HepG2 (cell line): Measurements from ENCODE around the gene ASCL3. TPM values are rescaled to one million over a fixed set of nuclear protein-coding genes. Genes with fewer than 3 reads are reported as not detected.
A peak's percentile ranks its signal among the peaks of the same experiment; 100 is the strongest.

ENCODE experiments used
- ATM ChIP-seq: fragments of 450-650 bp; IDR thresholded peaks from 2 replicates; pipeline ENCODE4 v1.7.1; 2017; ENCODE audit warnings: mild to moderate bottlenecking, borderline replicate concordance
- EEA1 ChIP-seq: sonication (generic); formaldehyde crosslinking; IDR thresholded peaks from 2 replicates; pipeline ENCODE4 v1.5.1; 2020; ENCODE audit warnings: mild to moderate bottlenecking, missing genetic modification reagents, borderline replicate concordance
- FLYWCH1 ChIP-seq: sonication (generic); formaldehyde crosslinking; IDR thresholded peaks from 2 replicates; pipeline ENCODE4 v1.8.1; 2023; ENCODE audit warnings: mild to moderate bottlenecking, missing genetic modification reagents
- FOSL1 ChIP-seq: sonication (generic); formaldehyde crosslinking; IDR thresholded peaks from 2 replicates; pipeline ENCODE4 v1.9.0; 2021; ENCODE audit warnings: missing genetic modification reagents, borderline replicate concordance
- KLF12 ChIP-seq: sonication (generic); formaldehyde crosslinking; IDR thresholded peaks from 2 replicates; pipeline ENCODE4 v1.4.0; 2020; ENCODE audit warnings: missing genetic modification reagents, borderline replicate concordance
- KLF15 ChIP-seq: sonication (generic); formaldehyde crosslinking; IDR thresholded peaks from 2 replicates; pipeline ENCODE4 v1.8.1; 2023; ENCODE audit warnings: borderline replicate concordance, mild to moderate bottlenecking, inconsistent platforms, missing genetic modification reagents, mixed read lengths
- MTA3 ChIP-seq: sonication (generic); formaldehyde crosslinking; IDR thresholded peaks from 2 replicates; pipeline ENCODE4 v1.4.0; 2020; ENCODE audit warnings: missing genetic modification reagents
- PCBP1 ChIP-seq: fragments of 200-400 bp; formaldehyde crosslinking; IDR thresholded peaks from 2 replicates; pipeline ENCODE4 v1.6.1; 2017; ENCODE audit warnings: mild to moderate bottlenecking, low read depth, low read length, borderline replicate concordance
- PLRG1 ChIP-seq: fragments of 450-650 bp; conservative IDR thresholded peaks from 2 replicates; pipeline ENCODE4 v1.6.1; 2016
- SP140L ChIP-seq: sonication (generic); formaldehyde crosslinking; IDR thresholded peaks from 2 replicates; pipeline ENCODE4 v1.4.0; 2020; ENCODE audit warnings: missing genetic modification reagents, borderline replicate concordance
- ZFX ChIP-seq: sonication (generic); formaldehyde crosslinking; IDR thresholded peaks from 2 replicates; pipeline ENCODE4 v1.4.0; 2020; ENCODE audit warnings: mild to moderate bottlenecking, low read depth, missing genetic modification reagents, moderate library complexity
- ZNF264 ChIP-seq: sonication (generic); formaldehyde crosslinking; IDR thresholded peaks from 2 replicates; pipeline ENCODE4 v1.4.0; 2020; ENCODE audit warnings: missing genetic modification reagents
- ZNF44 ChIP-seq: sonication (generic); formaldehyde crosslinking; IDR thresholded peaks from 2 replicates; pipeline ENCODE4 v1.5.1; 2020; ENCODE audit warnings: mild to moderate bottlenecking, missing genetic modification reagents
- ZNF577 ChIP-seq: sonication (generic); formaldehyde crosslinking; IDR thresholded peaks from 2 replicates; pipeline ENCODE4 v1.4.0; 2020; ENCODE audit warnings: mild to moderate bottlenecking, low read depth, missing genetic modification reagents, borderline replicate concordance
- polyA plus RNA-seq, 8 experiments: library from polyadenylated mRNA; depleted of rRNA in 3 of 8; stranded (reverse) in 7 of 8; unstranded in 1 of 8; fragments of >200 nt; fragmentation: Illumina TruSeq in 4 of 8; extraction: Trizol in 4 of 8; gene quantifications; 2 replicates each; pipeline versions ENCODE4 v1.2.1 to v1.2.3, GENCODE V29; 2011 to 2016; ENCODE audit warnings: low read depth in 4 of 8, missing spikeins in 1 of 8, mixed read lengths in 1 of 8; ENCODE audit not compliant: insufficient read depth in 1 of 8
- total RNA-seq, 5 experiments: library from RNA; depleted of rRNA; stranded (reverse); fragments of >200 nt; fragmentation: Illumina TruSeq; extraction: Trizol; gene quantifications; 2 replicates each; pipeline ENCODE4 v1.2.3, GENCODE V29; 2016; ENCODE audit warnings: low read depth in 1 of 5
- TF ChIP-seq, protein P1 (sequence below): sonication (generic); formaldehyde crosslinking; IDR thresholded peaks from 2 replicates; pipeline ENCODE4 v1.9.0; 2021; ENCODE audit warnings: missing genetic modification reagents, mild to moderate bottlenecking, borderline replicate concordance
- TF ChIP-seq, protein P2 (sequence below): sonication (generic); formaldehyde crosslinking; conservative IDR thresholded peaks from 2 replicates; pipeline ENCODE4 v1.4.0; 2020; ENCODE audit warnings: missing genetic modification reagents
- TF ChIP-seq, protein P3 (sequence below): IDR thresholded peaks from 2 replicates; pipeline ENCODE4 v1.6.1; 2012; ENCODE audit warnings: inconsistent platforms
- TF ChIP-seq, protein P4 (sequence below): sonication (generic); formaldehyde crosslinking; IDR thresholded peaks from 2 replicates; pipeline ENCODE4 v1.5.0; 2020; ENCODE audit warnings: mild to moderate bottlenecking, missing genetic modification reagents
- TF ChIP-seq, protein P5 (sequence below): sonication (generic); formaldehyde crosslinking; conservative IDR thresholded peaks from 2 replicates; pipeline ENCODE4 v1.8.0; 2022; ENCODE audit warnings: missing genetic modification reagents

Gene ASCL3
- total and polyA plus RNA-seq, 2 of the 13 experiments (the other 11 are each of a cell fraction or from before 2014, with no cell fraction given), result not detected

DNA sequence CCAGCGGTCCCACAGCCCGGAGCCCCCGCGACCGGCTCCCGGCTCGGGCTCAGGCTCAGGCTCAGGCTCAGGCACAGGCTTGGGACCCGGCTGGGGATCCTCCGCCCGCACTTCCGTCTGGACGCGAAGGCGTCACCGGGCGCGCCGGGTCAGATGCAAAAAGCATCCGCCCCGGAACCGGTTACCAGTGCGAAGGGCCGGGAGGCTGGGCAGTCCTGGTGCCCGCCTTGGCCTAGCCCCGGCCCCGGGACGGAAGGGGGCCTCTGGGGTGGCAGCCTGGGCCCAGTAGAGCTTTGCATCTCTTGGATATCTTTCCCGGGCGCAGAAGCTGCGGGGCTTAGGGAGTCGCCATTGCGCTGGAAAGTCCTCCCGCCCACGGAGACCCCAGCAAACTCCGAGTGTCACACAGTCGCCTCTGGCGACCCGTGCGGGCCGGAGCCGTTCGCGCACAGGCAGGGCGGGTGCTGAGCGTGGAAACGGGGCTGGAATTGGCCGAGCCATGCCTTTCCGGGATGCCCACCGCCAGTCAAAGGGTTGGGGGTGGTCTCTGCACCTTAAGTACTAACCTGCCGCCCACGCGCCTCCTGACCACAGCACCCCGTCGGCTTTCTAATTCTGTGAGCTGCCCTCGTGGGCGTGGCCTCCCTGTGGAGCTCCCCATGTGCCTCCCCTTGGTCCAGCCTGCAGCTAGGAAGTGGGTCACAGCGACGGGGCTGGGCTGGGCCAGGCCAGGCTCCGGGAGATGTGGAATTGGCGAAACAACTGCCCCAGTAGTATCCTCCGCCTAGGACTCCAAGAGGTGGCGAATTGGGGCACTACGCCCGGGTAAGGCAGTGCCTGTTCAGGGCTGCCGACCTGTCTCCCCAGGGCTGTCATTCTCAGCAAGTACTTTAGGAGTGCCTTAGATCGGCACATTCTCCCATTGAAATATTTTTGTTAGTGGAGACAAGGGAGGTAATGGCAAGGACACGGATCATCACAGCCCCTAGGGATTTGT is 21.8 kb upstream of the ASCL3 start, which contains the start of gene TMEM9B (continued):
- TF ChIP-seq, protein P1, sequence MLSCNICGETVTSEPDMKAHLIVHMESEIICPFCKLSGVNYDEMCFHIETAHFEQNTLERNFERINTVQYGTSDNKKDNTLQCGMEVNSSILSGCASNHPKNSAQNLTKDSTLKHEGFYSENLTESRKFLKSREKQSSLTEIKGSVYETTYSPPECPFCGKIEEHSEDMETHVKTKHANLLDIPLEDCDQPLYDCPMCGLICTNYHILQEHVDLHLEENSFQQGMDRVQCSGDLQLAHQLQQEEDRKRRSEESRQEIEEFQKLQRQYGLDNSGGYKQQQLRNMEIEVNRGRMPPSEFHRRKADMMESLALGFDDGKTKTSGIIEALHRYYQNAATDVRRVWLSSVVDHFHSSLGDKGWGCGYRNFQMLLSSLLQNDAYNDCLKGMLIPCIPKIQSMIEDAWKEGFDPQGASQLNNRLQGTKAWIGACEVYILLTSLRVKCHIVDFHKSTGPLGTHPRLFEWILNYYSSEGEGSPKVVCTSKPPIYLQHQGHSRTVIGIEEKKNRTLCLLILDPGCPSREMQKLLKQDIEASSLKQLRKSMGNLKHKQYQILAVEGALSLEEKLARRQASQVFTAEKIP, result no peak
- no peak for TF ChIP-seq FOSL1 (CRISPR knock-in tag)
- TF ChIP-seq KLF12 (CRISPR knock-in tag), result no peak; the same call in 1 of the 2 replicates
- TF ChIP-seq, protein P2, sequence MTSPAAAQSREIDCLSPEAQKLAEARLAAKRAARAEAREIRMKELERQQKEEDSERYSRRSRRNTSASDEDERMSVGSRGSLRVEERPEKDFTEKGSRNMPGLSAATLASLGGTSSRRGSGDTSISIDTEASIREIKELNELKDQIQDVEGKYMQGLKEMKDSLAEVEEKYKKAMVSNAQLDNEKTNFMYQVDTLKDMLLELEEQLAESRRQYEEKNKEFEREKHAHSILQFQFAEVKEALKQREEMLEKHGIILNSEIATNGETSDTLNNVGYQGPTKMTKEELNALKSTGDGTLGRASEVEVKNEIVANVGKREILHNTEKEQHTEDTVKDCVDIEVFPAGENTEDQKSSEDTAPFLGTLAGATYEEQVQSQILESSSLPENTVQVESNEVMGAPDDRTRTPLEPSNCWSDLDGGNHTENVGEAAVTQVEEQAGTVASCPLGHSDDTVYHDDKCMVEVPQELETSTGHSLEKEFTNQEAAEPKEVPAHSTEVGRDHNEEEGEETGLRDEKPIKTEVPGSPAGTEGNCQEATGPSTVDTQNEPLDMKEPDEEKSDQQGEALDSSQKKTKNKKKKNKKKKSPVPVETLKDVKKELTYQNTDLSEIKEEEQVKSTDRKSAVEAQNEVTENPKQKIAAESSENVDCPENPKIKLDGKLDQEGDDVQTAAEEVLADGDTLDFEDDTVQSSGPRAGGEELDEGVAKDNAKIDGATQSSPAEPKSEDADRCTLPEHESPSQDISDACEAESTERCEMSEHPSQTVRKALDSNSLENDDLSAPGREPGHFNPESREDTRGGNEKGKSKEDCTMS (CRISPR knock-in tag), result no peak
- TF ChIP-seq PLRG1, result no peak
- no peak for TF ChIP-seq EEA1 (CRISPR knock-in tag)
- TF ChIP-seq SP140L (CRISPR knock-in tag), result no peak
- no peak for TF ChIP-seq ZNF577
- TF ChIP-seq, protein P3, sequence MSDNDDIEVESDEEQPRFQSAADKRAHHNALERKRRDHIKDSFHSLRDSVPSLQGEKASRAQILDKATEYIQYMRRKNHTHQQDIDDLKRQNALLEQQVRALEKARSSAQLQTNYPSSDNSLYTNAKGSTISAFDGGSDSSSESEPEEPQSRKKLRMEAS, result peak; percentile 73
- TF ChIP-seq KLF15, result peak; percentile 16; the same call in 1 of the 2 replicates
- TF ChIP-seq ZNF264 (CRISPR knock-in tag), result peak; percentile 19; the same call in 1 of the 2 replicates
- peak; percentile 59; the same call in 1 of the 2 replicates for TF ChIP-seq PCBP1
- TF ChIP-seq ZNF44 (CRISPR knock-in tag), result peak; percentile 11; the same call in 1 of the 2 replicates
- no peak for TF ChIP-seq MTA3
- TF ChIP-seq FLYWCH1, result no peak
- TF ChIP-seq ATM, result no peak
- TF ChIP-seq, protein P4, sequence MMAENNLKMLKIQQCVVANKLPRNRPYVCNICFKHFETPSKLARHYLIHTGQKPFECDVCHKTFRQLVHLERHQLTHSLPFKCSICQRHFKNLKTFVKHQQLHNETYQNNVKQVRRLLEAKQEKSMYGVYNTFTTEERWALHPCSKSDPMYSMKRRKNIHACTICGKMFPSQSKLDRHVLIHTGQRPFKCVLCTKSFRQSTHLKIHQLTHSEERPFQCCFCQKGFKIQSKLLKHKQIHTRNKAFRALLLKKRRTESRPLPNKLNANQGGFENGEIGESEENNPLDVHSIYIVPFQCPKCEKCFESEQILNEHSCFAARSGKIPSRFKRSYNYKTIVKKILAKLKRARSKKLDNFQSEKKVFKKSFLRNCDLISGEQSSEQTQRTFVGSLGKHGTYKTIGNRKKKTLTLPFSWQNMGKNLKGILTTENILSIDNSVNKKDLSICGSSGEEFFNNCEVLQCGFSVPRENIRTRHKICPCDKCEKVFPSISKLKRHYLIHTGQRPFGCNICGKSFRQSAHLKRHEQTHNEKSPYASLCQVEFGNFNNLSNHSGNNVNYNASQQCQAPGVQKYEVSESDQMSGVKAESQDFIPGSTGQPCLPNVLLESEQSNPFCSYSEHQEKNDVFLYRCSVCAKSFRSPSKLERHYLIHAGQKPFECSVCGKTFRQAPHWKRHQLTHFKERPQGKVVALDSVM (CRISPR knock-in tag), result peak; percentile 72; the same call in 1 of the 2 replicates
- TF ChIP-seq, protein P5, sequence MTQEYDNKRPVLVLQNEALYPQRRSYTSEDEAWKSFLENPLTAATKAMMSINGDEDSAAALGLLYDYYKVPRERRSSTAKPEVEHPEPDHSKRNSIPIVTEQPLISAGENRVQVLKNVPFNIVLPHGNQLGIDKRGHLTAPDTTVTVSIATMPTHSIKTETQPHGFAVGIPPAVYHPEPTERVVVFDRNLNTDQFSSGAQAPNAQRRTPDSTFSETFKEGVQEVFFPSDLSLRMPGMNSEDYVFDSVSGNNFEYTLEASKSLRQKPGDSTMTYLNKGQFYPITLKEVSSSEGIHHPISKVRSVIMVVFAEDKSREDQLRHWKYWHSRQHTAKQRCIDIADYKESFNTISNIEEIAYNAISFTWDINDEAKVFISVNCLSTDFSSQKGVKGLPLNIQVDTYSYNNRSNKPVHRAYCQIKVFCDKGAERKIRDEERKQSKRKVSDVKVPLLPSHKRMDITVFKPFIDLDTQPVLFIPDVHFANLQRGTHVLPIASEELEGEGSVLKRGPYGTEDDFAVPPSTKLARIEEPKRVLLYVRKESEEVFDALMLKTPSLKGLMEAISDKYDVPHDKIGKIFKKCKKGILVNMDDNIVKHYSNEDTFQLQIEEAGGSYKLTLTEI (CRISPR knock-in tag), result no peak
- TF ChIP-seq ZFX (CRISPR knock-in tag), result peak; percentile 99
